DOHH2 (cell line): ENCODE measurements around the gene POGZ.

Experiments
- CTCF ChIP-seq: fragments of 200-600 bp; sonication (generic); IDR thresholded peaks from one replicate; pipeline ENCODE4 v1.5.1; 2014; ENCODE audit warnings: antibody characterized with exemption, mild to moderate bottlenecking, low read depth, low read length; ENCODE audit not compliant: poor library complexity, severe bottlenecking
- EZH2phosphoT487 ChIP-seq: fragments of 200-600 bp; sonication (generic); IDR thresholded peaks from 2 replicates; pipeline ENCODE4 v1.6.1; 2017; ENCODE audit warnings: borderline replicate concordance, mild to moderate bottlenecking, antibody characterized with exemption, low read length, moderate library complexity, mixed read lengths

GRCh38 chr1:151478923-151479322 is 19.6 kb upstream of the POGZ start:
- TF ChIP-seq CTCF (no peak), EZH2phosphoT487 (no peak)
